ENCODE results near the gene PRIM2.
"Not testable (repeated sequence)": the region's sequence is repeated elsewhere in the genome, so short reads cannot be mapped to it uniquely, and the experiment has no call there.

Gene PRIM2, protein sequence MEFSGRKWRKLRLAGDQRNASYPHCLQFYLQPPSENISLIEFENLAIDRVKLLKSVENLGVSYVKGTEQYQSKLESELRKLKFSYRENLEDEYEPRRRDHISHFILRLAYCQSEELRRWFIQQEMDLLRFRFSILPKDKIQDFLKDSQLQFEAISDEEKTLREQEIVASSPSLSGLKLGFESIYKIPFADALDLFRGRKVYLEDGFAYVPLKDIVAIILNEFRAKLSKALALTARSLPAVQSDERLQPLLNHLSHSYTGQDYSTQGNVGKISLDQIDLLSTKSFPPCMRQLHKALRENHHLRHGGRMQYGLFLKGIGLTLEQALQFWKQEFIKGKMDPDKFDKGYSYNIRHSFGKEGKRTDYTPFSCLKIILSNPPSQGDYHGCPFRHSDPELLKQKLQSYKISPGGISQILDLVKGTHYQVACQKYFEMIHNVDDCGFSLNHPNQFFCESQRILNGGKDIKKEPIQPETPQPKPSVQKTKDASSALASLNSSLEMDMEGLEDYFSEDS

DNA sequence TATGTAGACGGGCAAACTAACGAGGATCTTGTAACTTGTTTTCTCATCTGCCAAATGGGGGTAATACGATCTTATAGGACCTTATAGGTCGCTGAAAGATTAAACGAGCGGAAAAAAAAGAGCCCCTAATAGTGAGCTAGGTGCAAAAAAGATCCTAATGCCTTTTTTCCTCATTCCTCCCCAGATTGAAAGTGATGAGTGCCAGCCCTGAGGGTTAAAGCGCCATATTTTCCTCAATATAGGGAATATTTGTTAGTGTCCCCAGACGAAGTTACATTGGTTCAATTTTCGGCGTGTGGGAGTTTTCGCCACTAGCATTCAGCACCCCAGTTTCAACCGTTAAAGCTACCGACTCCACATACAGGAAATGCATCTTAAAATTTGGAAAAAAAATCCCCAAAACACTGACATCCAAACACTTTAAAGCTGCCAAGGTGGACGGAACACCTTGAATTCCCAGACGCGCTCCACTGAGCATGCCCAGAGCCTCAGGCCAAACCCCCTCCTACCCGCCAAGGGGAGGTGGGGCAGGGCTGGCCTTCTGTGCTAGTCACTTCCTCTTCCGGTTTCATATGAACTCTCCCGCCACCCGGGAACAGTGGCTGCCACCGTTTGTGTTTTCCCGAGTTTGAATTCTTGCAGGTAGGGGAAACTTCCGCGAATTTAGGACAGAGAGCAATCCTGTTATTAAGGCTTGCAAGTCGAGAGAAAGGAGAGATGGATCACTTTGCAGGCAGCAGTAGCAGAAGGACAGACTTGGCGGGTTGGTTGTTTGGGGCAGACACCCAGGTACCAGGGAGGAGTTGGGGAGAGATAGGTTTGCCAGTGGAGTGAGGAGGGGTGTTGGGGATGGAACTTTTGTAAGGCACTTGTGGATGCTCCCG lies at the start of gene PRIM2:
PRIM2 (plus strand) TSS at position 571 of the 884 bp plus-strand sequence. CDS start 816 bp downstream, outside the sequence.
- H3K27me3 ChIP-seq (replicated peaks; ENCODE audit: insufficient read depth, low read length), result no peaks in the 10 kb centered on the region
- H3K9me3 ChIP-seq (replicated peaks; ENCODE audit: insufficient read depth, low read length), result no peaks in the 10 kb centered on the region
- no peaks in the 10 kb centered on the region for H3K9me2 ChIP-seq (replicated peaks; ENCODE audit: insufficient read depth, low read length)
- H3K4me2 ChIP-seq (ENCODE audit: low read depth, low read length), result peak within 1 kb of the TSS; percentile 89
- peak; percentile 90 for DNase-seq
- H3K9ac ChIP-seq (ENCODE audit: low read length), result peak within 1 kb of the TSS; percentile 77
- peak within 1 kb of the TSS; percentile 89 for H3K4me3 ChIP-seq (ENCODE audit: low read length)
- H3K79me2 ChIP-seq (ENCODE audit: low read length), result peaks cover 42% of the 10 kb centered on the region
- H3K27ac ChIP-seq (ENCODE audit: low read length), result peak within 1 kb of the TSS; percentile 44; the same call in 1 of the 2 replicates
- no peaks in the 10 kb centered on the region for H3K36me3 ChIP-seq (replicated peaks; ENCODE audit: insufficient read depth, low read length)
- H3F3A ChIP-seq (ENCODE audit: insufficient read depth, low read length), result peaks cover 5% of the 10 kb centered on the region
- no peaks in the 10 kb centered on the region for H4K20me1 ChIP-seq (ENCODE audit: insufficient read depth, low read length)
- H3K4me1 ChIP-seq (ENCODE audit: low read length), result peaks cover 38% of the 10 kb centered on the region
- no peak for TF ChIP-seq EZH2phosphoT487 (IDR thresholded peaks at IDR 0.05; ENCODE audit: low read length)
- TF ChIP-seq, protein P1, sequence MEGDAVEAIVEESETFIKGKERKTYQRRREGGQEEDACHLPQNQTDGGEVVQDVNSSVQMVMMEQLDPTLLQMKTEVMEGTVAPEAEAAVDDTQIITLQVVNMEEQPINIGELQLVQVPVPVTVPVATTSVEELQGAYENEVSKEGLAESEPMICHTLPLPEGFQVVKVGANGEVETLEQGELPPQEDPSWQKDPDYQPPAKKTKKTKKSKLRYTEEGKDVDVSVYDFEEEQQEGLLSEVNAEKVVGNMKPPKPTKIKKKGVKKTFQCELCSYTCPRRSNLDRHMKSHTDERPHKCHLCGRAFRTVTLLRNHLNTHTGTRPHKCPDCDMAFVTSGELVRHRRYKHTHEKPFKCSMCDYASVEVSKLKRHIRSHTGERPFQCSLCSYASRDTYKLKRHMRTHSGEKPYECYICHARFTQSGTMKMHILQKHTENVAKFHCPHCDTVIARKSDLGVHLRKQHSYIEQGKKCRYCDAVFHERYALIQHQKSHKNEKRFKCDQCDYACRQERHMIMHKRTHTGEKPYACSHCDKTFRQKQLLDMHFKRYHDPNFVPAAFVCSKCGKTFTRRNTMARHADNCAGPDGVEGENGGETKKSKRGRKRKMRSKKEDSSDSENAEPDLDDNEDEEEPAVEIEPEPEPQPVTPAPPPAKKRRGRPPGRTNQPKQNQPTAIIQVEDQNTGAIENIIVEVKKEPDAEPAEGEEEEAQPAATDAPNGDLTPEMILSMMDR (IDR thresholded peaks at IDR 0.05; ENCODE audit: low read length), result no peak
- no peak for TF ChIP-seq EZH2 (optimal IDR thresholded peaks at IDR 0.05; ENCODE audit: low read depth, low read length)
- peak within 1 kb of the TSS; percentile 98 for H2AFZ ChIP-seq (ENCODE audit: low read length)

DNA sequence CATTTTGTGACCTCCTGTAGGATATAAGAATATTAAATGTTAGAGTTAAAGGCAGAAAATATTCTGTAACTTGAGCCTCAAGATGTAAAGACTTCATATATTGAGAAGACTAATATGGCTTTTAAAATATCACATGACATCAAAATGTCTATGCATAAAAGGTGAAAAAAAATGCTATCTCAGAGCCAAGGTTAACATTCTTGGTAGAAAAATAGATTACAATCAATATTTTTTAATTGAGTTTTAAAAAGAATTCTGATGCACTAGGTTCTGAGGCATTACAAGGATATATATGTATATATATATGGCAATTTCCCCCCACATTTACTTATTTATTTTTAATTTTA lies 49.2 kb upstream of the PRIM2 start:
- no peak overlapping the region for H3K9ac ChIP-seq (ENCODE audit: low read length)
- H3K4me3 ChIP-seq (ENCODE audit: low read length), result no peak overlapping the region
- H3K4me2 ChIP-seq (ENCODE audit: low read depth, low read length), result no peak overlapping the region
- no peaks in the 10 kb centered on the region for H3F3A ChIP-seq (ENCODE audit: insufficient read depth, low read length)
- H4K20me1 ChIP-seq (ENCODE audit: insufficient read depth, low read length), result no peaks in the 10 kb centered on the region
- H2AFZ ChIP-seq (ENCODE audit: low read length), result no peak overlapping the region
- H3K9me2 ChIP-seq (replicated peaks; ENCODE audit: insufficient read depth, low read length), result no peaks in the 10 kb centered on the region
- no peaks in the 10 kb centered on the region for H3K27me3 ChIP-seq (replicated peaks; ENCODE audit: insufficient read depth, low read length)
- no peaks in the 10 kb centered on the region for H3K79me2 ChIP-seq (ENCODE audit: low read length)
- H3K9me3 ChIP-seq (replicated peaks; ENCODE audit: insufficient read depth, low read length), result no peaks in the 10 kb centered on the region
- 0 out of 2 replicates have a peak, but pooled peaks cover 5% of the 10 kb centered on the region for H3K4me1 ChIP-seq (ENCODE audit: low read length)
- TF ChIP-seq, protein P1 (IDR thresholded peaks at IDR 0.05; ENCODE audit: low read length), result no peak
- TF ChIP-seq EZH2 (optimal IDR thresholded peaks at IDR 0.05; ENCODE audit: low read depth, low read length) (no peak), EZH2phosphoT487 (IDR thresholded peaks at IDR 0.05; ENCODE audit: low read length) (no peak)
- no peak overlapping the region for H3K27ac ChIP-seq (ENCODE audit: low read length)
- DNase-seq, result no peak
- no peaks in the 10 kb centered on the region for H3K36me3 ChIP-seq (replicated peaks; ENCODE audit: insufficient read depth, low read length)

DNA sequence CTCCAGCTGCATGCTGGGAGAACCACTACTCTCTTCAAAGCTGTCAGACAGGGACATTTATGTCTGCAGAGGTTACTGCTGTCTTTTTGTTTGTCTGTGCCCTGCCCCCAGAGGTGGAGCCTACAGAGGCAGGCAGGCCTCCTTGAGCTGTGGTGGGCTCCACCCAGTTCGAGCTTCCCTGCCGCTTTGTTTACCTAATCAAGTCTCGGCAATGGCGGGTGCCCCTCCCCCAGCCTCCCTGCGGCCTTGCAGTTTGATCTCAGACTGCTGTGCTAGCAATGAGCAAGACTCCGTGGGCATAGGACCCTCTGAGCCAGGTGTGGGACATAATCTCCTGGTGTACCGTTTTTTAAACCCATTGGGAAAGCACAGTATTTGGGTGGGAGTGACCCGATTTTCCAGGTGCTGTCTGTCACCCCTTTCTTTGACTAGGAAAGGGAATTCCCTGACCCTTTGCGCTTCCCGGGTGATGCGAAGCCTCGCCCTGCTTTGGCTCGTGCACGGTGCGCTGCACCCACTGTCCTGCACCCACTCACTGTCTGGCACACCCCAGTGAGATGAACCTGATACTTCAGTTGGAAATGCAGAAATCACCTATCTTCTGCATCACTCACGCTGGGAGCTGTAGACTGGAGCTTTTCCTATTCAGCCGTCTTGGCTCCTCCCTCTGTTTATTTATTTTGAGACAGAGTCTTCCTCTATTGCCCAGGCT lies 43.2 kb upstream of the PRIM2 start:
- not testable (repeated sequence) for H3F3A ChIP-seq (ENCODE audit: insufficient read depth, low read length); H4K20me1 ChIP-seq (ENCODE audit: insufficient read depth, low read length); H3K27ac ChIP-seq (ENCODE audit: low read length); H3K36me3 ChIP-seq (replicated peaks; ENCODE audit: insufficient read depth, low read length); H3K4me2 ChIP-seq (ENCODE audit: low read depth, low read length); H3K9me3 ChIP-seq (replicated peaks; ENCODE audit: insufficient read depth, low read length); H3K9ac ChIP-seq (ENCODE audit: low read length); H2AFZ ChIP-seq (ENCODE audit: low read length); H3K27me3 ChIP-seq (replicated peaks; ENCODE audit: insufficient read depth, low read length); H3K9me2 ChIP-seq (replicated peaks; ENCODE audit: insufficient read depth, low read length); H3K4me3 ChIP-seq (ENCODE audit: low read length); H3K79me2 ChIP-seq (ENCODE audit: low read length); H3K4me1 ChIP-seq (ENCODE audit: low read length); DNase-seq
